Mucosa of stomach (tissue), 1 donor: ENCODE measurements around the gene ACACA.

ENCODE experiments used
- H3K27me3 ChIP-seq: one replicate; pipeline ENCODE4 v1.7.0; 2013; ENCODE audit warnings: mild to moderate bottlenecking, low read length; ENCODE audit not compliant: control insufficient read depth, insufficient read depth
- H3K36me3 ChIP-seq: one replicate; pipeline ENCODE4 v1.7.0; 2013; ENCODE audit warnings: low read length; ENCODE audit not compliant: control insufficient read depth, insufficient read depth
- H3K4me1 ChIP-seq: one replicate; pipeline ENCODE4 v1.7.0; 2013; ENCODE audit warnings: mild to moderate bottlenecking, low read length; ENCODE audit not compliant: control insufficient read depth, insufficient read depth
- H3K4me3 ChIP-seq: one replicate; pipeline ENCODE4 v1.7.0; 2013; ENCODE audit warnings: low read length
- H3K9ac ChIP-seq: one replicate; pipeline ENCODE4 v1.7.0; 2013; ENCODE audit warnings: mild to moderate bottlenecking, low read length, moderate library complexity
- H3K9me3 ChIP-seq: one replicate; pipeline ENCODE4 v1.7.0; 2013; ENCODE audit warnings: mild to moderate bottlenecking, low read length, moderate library complexity; ENCODE audit not compliant: control insufficient read depth
- donor health status: Pancreatic carcinoma.

ACACA gene

DNA sequence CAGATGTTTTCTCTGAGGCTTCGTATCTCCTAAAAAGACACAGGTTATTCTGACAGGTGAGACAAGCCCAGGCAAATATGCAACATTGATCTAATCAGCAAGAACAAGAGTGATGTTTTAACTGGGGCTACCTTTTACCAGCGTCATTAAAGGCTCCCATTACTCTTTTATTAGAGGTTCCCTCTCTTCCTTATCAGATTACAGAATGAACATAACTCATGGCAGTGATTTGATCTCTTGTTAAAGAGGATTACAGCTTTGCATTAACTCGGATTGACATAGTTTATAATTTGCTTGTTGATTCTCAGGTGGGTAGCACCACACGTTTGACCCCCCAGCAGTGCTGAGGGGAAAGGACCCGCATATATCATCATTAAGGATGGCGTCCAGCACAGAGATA is 367.4 kb downstream of the ACACA start:
- Histone ChIP-seq H3K36me3 (no peaks in the 10 kb centered on the region), H3K4me1 (no peaks in the 10 kb centered on the region), H3K9me3 (no peaks in the 10 kb centered on the region), H3K9ac (no peak overlapping the region), H3K4me3 (no peak overlapping the region), H3K27me3 (no peaks in the 10 kb centered on the region)

DNA sequence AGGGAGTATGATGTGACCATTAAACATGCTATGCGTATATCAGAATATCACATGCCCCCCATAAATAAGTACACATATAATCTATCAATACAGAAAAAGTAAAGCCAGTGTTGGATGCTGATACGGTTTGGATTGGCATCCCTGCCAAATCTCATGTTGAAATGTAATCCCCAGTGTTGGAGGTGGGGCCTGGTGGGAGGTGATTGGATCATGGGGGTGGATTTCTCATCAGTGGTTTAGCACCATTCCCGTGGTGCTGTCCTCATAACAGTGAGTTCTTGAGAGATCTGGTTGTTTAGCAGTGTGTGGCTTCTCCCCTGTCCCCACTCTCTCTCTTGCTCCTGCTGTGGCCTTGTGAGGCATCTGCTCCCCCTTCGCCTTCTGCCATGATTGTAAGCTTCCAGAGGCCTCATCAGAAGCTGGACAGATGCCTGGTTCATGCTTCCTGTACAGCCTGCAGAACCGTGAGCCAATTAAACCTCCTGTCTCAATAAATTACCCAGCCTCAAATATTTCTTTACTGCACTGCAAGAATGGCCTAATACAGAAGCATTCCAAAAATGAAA is 369.0 kb downstream of the ACACA start:
- Histone ChIP-seq H3K4me1 (no peaks in the 10 kb centered on the region), H3K9ac (no peak overlapping the region), H3K27me3 (no peaks in the 10 kb centered on the region), H3K36me3 (no peaks in the 10 kb centered on the region), H3K9me3 (no peaks in the 10 kb centered on the region), H3K4me3 (no peak overlapping the region)
